Measurements from ENCODE around the gene CCDC190. TPM values are rescaled to one million over a fixed set of nuclear protein-coding genes. Genes with fewer than 3 reads are reported as not detected.

The CCDC190 gene
- total and polyA plus RNA-seq, 2 of the 8 experiments (the other 6 are each of a cell fraction or from before 2014, with no cell fraction given), result not detected

DNA sequence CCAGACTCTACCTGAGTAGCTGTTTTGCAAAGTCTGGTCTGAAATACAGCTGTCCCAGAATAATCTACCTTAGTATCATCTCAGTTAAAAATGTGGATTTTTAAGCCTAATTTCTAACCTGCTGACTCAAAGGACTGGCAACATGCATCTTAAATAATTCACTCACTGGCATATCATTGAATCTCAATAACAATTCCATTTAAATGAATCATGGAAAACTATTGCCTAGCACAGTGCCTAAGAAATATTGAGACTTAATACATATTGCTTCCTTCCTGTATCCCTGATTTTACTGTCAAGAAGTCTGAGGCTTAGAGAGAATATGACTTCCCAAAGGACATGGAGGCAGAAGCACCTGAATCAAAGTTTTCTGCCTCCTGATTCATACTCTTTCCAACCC is 3.1 kb downstream of the CCDC190 start:
- Histone ChIP-seq H3K79me1 (ENCODE audit: low read depth, low read length) (no peaks in the 10 kb centered on the region), H3K36me3 (ENCODE audit: control insufficient read depth in 2 of 4, insufficient read depth in 4 of 4, low read length in 3 of 4) (no peaks in the 10 kb centered on the region), H3K56ac (replicated peaks; ENCODE audit: insufficient read length, low read depth, low read length) (no peak overlapping the region), H4K20me1 (replicated peaks in 1 of 2; ENCODE audit: control insufficient read depth in 1 of 2, insufficient read depth in 2 of 2, low read length in 2 of 2) (no peaks in the 10 kb centered on the region), H2AK5ac (ENCODE audit: low read depth, low read length) (no peak overlapping the region), H3K14ac (ENCODE audit: insufficient read length) (no peak overlapping the region), H4K91ac (replicated peaks; ENCODE audit: insufficient read length, low read length) (no peak overlapping the region), H4K5ac (ENCODE audit: insufficient read length, low read depth, low read length) (no peak overlapping the region), H3K23me2 (ENCODE audit: low read depth, low read length) (no peaks in the 10 kb centered on the region), H2BK20ac (ENCODE audit: low read length) (no peak overlapping the region), H2AFZ (ENCODE audit: low read length) (no peak overlapping the region), H2BK15ac (ENCODE audit: low read length) (no peak overlapping the region), H3K9ac (replicated peaks in 1 of 4; ENCODE audit: extremely low read depth in 1 of 4, low read depth in 3 of 4, low read length in 3 of 4) (no peak overlapping the region), H3K9me3 (ENCODE audit: insufficient read depth in 2 of 2, low read depth in 1 of 2, low read length in 1 of 2) (no peaks in the 10 kb centered on the region), H3K4me2 (ENCODE audit: insufficient read depth in 1 of 2, low read depth in 2 of 2, low read length in 2 of 2) (no peak overlapping the region), H2BK5ac (ENCODE audit: low read depth, low read length) (no peak overlapping the region), H3K4ac (replicated peaks; ENCODE audit: insufficient read length, low read depth, low read length) (no peak overlapping the region), H3K4me3 (ENCODE audit: extremely low read depth in 1 of 4, insufficient read depth in 2 of 4, low read depth in 3 of 4, low read length in 4 of 4) (no peak overlapping the region), H4K8ac (ENCODE audit: extremely low read depth, insufficient read depth, low read length) (no peak overlapping the region), H3K27ac (ENCODE audit: low read depth, low read length) (no peak overlapping the region), H3K79me2 (ENCODE audit: control insufficient read depth in 1 of 2, insufficient read depth in 2 of 2, low read length in 2 of 2) (no peaks in the 10 kb centered on the region), H3K23ac (ENCODE audit: insufficient read length) (no peak overlapping the region), H2BK120ac (replicated peaks; ENCODE audit: low read depth, low read length) (no peak overlapping the region), H3K18ac (ENCODE audit: extremely low read depth, low read length) (no peak overlapping the region), H3K27me3 (replicated peaks in 1 of 4; ENCODE audit: control insufficient read depth in 3 of 4, extremely low read depth in 1 of 4, insufficient read depth in 3 of 4, low read length in 3 of 4) (no peaks in the 10 kb centered on the region), H2BK12ac (ENCODE audit: low read depth, low read length) (no peak overlapping the region), H3K4me1 (replicated peaks in 1 of 4; ENCODE audit: control insufficient read depth in 3 of 4, insufficient read depth in 4 of 4, low read length in 3 of 4) (no peaks in the 10 kb centered on the region)
- DNase-seq (ENCODE audit: low read depth in 1 of 2, low spot score in 2 of 2) (no peak), FAIRE-seq (no peak)
- TF ChIP-seq POLR2AphosphoS5 (IDR thresholded peaks at IDR 0.05; ENCODE audit: low read depth, low read length) (no peak), SP1 (IDR thresholded peaks at IDR 0.05; ENCODE audit: low read depth, low read length) (no peak), JUN (IDR thresholded peaks at IDR 0.05; ENCODE audit: low read depth, low read length) (no peak), CBX5 (IDR thresholded peaks at IDR 0.05; ENCODE audit: low read depth, low read length) (no peak), SIX5 (IDR thresholded peaks at IDR 0.05; ENCODE audit: low read depth, low read length) (no peak), CTBP2 (IDR thresholded peaks at IDR 0.05; ENCODE audit: borderline replicate concordance, insufficient read depth, insufficient read length, low read length) (no peak), KDM4A (IDR thresholded peaks at IDR 0.05; ENCODE audit: low read depth, low read length, severe bottlenecking) (no peak), HDAC6 (IDR thresholded peaks at IDR 0.05; ENCODE audit: low read depth, low read length) (no peak), YY1 (IDR thresholded peaks at IDR 0.05; ENCODE audit: low read depth, low read length) (no peak), EP300 (IDR thresholded peaks at IDR 0.05; ENCODE audit: borderline replicate concordance in 1 of 2, low read depth in 2 of 2, low read length in 2 of 2) (no peak), FOSL1 (IDR thresholded peaks at IDR 0.05; ENCODE audit: insufficient read depth, low read depth, low read length) (no peak), RNF2 (IDR thresholded peaks at IDR 0.05; ENCODE audit: borderline replicate concordance, low read depth, low read length, missing control alignments, poor library complexity, severe bottlenecking) (no peak), TAF7 (optimal IDR thresholded peaks at IDR 0.05; ENCODE audit: borderline replicate concordance, low read depth, low read length) (no peak), CREB1 (IDR thresholded peaks at IDR 0.05) (no peak), BCL11A (IDR thresholded peaks at IDR 0.05; ENCODE audit: low read depth in 2 of 2, low read length in 2 of 2) (no peak), TBP (IDR thresholded peaks at IDR 0.05; ENCODE audit: low read depth, low read length) (no peak), BACH1 (IDR thresholded peaks at IDR 0.05; ENCODE audit: low read length) (no peak)
- CTCF ChIA-PET (ENCODE audit: partially characterized antibody), result interaction anchor here (1.0 to 4.2 kb wide), 5 partner anchors 10 to 458 kb away, joined by 5 to 26 read pairs (median 5); partner anchors contain the start of gene RGS4
- POLR2A ChIA-PET (ENCODE audit: partially characterized antibody), result no interaction called here
